HG02610 (cell line): ENCODE data around the gene PNPLA7.
A peak's percentile ranks its signal among the peaks of the same experiment; 100 is the strongest.
"Not testable (repeated sequence)": the region's sequence is repeated elsewhere in the genome, so short reads cannot be mapped to it uniquely, and the experiment has no call there.

ENCODE experiments used
- ATAC-seq: cut with Tn5 transposase; IDR thresholded peaks from one replicate; pipeline ENCODE4 v1.9.1; 2021; ENCODE audit warnings: mild to moderate bottlenecking, moderate library complexity; ENCODE audit not compliant: unreplicated experiment

Gene PNPLA7

DNA sequence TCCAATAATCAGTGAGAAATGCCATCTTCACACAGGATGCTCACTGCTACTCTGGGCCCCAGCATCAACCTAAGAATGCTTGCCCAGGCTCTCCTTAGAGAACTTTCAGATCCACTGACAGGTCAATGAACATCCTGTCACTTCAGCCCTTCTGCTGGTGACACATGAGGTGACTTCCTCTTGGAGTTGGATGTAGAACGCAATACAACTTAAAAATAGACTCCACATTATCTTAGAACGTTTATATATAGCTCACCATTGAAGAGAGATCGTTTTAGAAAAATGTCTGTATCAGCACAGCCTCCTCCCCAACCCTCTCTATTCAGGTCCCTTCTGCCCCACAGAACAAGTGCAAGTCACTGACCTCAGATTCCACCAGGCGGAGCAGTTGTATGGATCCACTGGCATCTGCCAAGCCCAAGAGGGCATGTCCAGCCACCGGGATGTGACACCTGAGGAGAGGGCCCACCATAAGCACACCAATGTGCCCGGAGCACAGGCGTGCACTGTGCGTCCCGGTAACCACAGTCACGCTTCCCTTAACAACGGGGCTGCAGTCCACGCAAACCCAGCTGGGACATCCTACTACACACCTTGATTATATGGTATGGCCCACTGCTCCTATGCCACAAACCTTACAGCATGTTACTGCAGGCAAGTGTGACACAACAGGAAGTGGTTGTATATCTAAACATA, 25.7 kb upstream of the PNPLA7 start:
- no peak for ATAC-seq

DNA sequence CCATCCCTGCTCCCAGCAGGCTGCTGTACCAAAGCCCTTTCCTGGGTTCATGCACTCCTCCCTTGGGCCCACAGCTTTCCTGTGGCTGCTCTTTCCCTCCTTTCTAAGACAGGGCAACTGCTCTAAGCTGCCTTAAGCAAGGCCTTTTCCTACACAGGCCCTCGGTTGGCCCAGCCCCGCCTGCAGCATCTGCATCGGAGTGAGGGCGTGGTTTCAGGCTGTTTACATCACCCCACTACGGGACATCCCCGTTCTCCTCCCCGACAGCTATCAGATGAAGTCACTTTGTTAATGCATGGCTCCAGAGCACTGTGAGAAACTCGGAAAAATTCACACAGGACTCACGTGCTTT, 25.1 kb upstream of the PNPLA7 start:
- ATAC-seq: no peak

- ATAC-seq: no peak
Observed at GRCh38 chr9:137574192-137574591, 24.0 kb upstream of the PNPLA7 start.

DNA sequence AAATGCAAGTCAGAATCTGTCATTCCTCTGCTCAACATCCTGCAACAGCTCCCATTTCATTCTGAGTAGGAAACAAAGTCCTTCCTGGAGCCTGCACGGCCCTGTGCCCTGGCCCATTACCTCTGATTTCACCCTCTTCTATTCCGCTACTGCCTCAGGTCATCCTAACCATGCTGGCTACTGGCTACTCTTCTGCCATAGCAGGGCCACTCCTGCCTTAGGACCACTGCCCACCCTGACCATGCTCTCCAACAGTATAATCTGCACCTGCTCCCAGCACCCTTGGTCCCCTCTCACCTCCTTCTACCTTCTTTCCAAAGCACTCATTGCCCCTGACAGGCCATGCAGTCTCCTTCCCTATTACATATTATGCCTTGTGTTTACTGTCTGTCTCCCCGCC, 20.4 kb upstream of the PNPLA7 start:
- no peak for ATAC-seq

GRCh38 chr9:137569609-137570203, 19.5 kb upstream of the PNPLA7 start:
- no peak for ATAC-seq

DNA sequence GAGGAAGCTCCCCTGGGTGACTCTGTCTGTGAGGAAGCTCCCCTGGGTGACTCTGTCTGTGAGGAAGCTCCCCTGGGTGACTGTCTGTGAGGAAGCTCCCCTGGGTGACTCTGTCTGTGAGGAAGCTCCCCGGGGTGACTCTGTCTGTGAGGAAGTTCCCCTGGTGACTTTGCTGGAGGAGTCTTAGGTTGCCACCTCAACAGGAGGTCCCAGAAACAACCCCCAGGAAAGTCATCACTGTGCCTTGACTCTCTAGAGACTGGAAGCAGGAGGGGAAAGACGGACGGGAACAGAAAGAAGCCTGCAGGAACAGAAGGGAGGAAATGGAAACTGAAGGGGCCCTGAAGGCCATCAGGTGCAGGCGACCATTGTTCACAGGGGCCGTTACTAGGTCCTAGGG, 18.2 kb upstream of the PNPLA7 start:
- ATAC-seq: not testable (repeated sequence)

DNA sequence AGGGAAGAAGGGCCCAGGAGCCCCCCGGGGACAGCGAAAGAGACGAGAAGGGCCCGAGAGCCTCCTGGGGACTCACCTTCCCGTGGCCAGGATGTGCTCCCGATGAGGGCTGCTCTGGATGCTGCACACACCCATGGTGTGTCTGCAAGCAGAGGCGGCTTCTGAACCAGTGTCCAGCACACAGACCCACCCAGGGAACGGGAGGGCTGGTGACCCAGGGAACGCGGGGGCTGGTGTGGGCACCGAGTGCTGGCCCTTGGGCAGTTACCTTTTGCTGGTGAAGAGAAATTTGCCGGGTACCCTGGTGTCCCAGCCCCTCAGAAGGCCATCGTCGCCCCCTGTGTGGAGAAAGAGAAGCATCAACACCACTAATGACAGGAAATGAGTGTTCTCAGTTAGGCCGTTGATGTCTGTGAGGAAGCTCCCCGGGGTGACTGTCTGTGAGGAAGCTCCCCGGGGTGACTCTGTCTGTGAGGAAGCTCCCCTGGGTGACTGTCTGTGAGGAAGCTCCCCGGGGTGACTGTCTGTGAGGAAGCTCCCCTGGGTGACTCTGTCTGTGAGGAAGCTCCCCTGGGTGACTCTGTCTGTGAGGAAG, 14.7 kb upstream of the PNPLA7 start:
- ATAC-seq: no peak

DNA sequence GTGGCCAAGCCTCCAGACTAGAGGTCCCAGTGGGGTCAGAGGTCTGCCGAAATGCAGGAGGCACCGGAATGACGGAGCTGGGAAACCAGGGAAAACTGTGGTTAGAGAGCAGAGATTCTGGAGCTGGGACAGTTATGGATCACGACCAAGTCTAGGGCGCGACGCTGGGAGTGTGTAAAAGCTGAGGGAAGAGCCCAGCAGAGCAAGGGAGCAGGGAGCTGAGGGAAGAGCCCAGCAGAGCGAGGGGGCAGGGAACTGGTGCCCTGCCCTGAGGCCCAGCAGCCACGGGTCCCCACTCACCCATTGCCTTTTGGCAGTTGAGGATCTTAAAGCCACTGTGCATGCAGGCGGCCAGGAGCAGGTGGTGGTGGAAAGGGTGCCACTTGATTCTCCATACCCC, 13.9 kb upstream of the PNPLA7 start:
- ATAC-seq: no peak

DNA sequence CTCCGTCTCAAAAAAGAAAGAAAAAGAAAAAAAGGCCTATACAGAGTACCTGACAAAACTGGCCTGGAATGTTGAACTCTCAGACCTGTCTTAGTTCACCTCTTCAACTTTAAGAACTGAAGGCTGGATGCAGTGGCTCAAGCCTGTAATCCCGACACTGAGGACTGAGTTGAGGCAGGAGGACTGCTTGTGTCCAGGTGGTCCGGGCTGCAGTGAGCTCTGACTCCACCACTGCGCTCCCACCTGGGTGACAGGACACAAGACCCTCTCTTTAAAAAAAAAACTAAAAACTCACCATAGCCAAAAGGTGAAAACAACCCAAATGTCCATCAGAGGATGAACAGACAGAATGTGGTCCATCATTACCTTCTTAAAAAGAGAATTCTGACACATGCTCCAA, 7.9 kb upstream of the PNPLA7 start:
- ATAC-seq: no peak

GRCh38 chr9:137556069-137556838, 6.1 kb upstream of the PNPLA7 start:
- ATAC-seq: no peak

- ATAC-seq: no peak
Observed at GRCh38 chr9:137555179-137555578, 5.0 kb upstream of the PNPLA7 start.

DNA sequence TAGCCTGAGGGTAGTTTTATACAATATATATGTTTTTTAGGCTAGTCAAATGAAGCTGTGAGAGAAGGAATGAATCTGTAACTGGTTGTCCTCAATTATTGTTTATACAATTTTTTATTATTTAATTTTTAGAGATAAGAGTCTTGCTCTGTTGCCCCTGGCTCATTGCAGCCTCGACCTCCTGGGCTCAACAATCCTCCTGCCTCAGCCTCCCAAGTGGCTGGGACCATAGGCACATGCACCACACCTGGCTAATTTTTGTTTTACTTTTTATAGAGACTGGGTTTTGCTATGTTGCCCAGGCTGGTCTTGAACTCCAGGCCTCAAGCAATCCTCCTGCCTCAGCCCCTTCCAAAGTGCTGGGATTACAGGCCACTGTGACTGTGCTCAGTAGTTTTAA, 4.1 kb upstream of the PNPLA7 start:
- ATAC-seq: no peak

- ATAC-seq: not testable (repeated sequence)
Observed at GRCh38 chr9:137553654-137554053, 3.5 kb upstream of the PNPLA7 start.

GRCh38 chr9:137552022-137552768, 2.0 kb upstream of the PNPLA7 start:
- peak; percentile 14 for ATAC-seq

- peak; percentile 76 for ATAC-seq
Observed at GRCh38 chr9:137551264-137552021, 1.2 kb upstream of the PNPLA7 start, which contains the start of gene MRPL41. MRPL41 (plus strand) TSS chr9:137551879; CDS start chr9:137552082, 203 bp downstream.

- not testable (repeated sequence) for ATAC-seq
Observed at GRCh38 chr9:137550958-137551263, 709 bp upstream of the PNPLA7 start.

- no peak for ATAC-seq
Observed at GRCh38 chr9:137547687-137548543, 2.3 kb downstream of the PNPLA7 start.

GRCh38 chr9:137545123-137545522, 5.1 kb downstream of the PNPLA7 start:
- no peak for ATAC-seq

DNA sequence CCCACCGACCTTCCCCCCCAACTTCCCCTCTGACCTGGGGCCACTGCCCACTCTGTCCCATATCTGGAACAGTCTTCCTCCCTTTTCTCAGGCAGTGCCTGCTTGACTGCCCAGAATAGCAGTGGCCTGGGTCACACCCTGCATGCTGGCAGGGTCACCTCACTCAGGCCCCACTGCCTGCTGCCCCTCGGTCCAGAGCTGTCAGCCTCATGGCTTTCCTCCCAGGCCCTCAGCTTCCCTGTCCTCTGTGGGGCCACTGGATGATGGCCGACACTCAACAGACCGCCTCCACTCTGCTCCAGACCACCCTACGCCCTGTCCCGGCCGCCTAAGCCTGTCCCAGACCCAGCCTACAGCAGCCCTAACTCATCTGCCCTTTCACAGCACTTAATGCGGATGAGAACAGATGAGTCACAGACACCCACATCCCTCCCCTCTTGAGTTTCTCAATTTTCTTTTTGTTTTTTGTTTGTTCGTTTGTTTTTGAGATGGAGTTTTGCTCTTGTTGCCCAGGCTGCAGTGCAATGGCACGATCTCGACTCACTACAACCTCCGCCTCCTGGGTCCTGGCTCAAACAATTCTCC, 5.9 kb downstream of the PNPLA7 start:
- ATAC-seq: no peak
